ENCODE measurements around the gene FBXL16.

The FBXL16 gene

DNA sequence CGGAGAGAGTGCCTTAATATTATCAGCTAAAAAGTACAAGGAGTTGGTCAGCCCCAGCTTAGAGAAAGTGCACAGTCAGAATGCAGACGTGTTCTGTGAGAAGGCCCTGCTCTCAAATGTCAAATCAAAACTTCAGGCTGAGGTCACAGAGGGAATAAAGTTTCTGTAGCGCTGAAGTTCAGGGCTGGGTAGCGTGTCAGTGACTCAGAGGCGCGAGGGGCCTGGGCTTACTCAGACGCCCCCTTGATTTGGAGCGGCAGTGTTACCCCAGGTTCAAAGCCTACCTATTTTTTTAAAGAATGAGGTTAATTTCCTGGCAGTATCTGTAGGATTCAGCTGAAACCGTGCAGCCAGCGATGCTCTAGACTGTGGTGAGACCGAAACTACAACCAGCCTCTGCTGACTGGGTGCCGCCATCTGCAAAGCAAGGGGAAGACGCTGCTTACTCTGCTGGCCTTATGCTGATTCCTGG is 30.4 kb upstream of the FBXL16 start:
- TF ChIP-seq, protein P1, sequence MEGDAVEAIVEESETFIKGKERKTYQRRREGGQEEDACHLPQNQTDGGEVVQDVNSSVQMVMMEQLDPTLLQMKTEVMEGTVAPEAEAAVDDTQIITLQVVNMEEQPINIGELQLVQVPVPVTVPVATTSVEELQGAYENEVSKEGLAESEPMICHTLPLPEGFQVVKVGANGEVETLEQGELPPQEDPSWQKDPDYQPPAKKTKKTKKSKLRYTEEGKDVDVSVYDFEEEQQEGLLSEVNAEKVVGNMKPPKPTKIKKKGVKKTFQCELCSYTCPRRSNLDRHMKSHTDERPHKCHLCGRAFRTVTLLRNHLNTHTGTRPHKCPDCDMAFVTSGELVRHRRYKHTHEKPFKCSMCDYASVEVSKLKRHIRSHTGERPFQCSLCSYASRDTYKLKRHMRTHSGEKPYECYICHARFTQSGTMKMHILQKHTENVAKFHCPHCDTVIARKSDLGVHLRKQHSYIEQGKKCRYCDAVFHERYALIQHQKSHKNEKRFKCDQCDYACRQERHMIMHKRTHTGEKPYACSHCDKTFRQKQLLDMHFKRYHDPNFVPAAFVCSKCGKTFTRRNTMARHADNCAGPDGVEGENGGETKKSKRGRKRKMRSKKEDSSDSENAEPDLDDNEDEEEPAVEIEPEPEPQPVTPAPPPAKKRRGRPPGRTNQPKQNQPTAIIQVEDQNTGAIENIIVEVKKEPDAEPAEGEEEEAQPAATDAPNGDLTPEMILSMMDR (IDR thresholded peaks at IDR 0.05; ENCODE audit: low read depth, low read length) = no peak
- TF ChIP-seq POLR2A (IDR thresholded peaks at IDR 0.05; ENCODE audit: extremely low read depth, insufficient read length) (no peak), MYC (IDR thresholded peaks at IDR 0.05; ENCODE audit: low read depth, low read length) (no peak)
- TF ChIP-seq, protein P2, sequence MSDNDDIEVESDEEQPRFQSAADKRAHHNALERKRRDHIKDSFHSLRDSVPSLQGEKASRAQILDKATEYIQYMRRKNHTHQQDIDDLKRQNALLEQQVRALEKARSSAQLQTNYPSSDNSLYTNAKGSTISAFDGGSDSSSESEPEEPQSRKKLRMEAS (IDR thresholded peaks at IDR 0.05; ENCODE audit: low read depth, low read length) = no peak
- DNase-seq (ENCODE audit: low read depth) = no peak
- H3K4me3 ChIP-seq (ENCODE audit: low read depth, low read length) = no peak overlapping the region

DNA sequence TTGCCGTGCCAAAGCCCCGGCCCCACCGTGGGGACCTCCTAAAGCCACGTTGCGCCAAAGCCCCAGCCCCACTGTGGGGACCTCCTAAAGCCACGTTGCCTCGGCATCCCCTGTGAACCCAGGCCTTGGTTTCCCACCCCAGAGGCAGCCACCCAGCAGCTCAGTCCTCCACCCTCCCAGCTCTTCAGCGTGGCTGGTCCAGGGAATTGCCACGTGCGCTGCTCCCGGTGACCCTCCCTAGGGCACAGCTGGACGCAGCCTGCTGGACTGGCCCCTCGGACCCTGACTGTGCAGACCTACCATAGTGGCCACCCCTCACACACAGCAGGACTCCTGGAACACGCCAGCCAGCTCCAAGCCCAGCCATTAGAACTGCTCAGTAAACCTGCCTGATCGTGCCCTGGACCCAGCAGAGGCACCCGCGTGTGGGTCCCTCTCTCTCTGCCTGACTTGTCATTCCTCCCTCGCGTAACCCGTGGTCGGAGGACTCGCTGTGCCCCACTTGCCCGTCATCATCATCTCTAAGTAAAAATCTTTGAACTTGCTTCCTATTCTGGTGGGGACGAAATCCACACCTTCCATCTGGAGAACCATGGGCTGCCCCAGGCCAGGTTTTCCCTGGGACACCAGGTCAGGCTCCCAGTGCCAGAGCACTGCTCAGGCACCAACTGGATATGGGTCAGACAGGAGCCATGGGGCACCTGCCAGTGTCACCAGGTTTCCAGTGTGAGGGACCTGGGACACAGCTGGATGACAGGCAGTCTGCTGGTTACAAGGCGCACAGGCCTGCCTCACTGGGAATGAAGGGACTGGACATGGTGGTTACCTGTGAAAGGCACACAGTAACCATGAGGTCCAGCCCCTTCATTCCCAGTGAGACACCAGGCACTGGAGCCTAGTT is 29.6 kb upstream of the FBXL16 start:
- TF ChIP-seq, protein P2 (IDR thresholded peaks at IDR 0.05; ENCODE audit: low read depth, low read length) = no peak
- TF ChIP-seq MYC (IDR thresholded peaks at IDR 0.05; ENCODE audit: low read depth, low read length) = no peak
- no peak for TF ChIP-seq POLR2A (IDR thresholded peaks at IDR 0.05; ENCODE audit: extremely low read depth, insufficient read length)
- TF ChIP-seq, protein P1 (IDR thresholded peaks at IDR 0.05; ENCODE audit: low read depth, low read length) = no peak
- no peak overlapping the region for H3K4me3 ChIP-seq (ENCODE audit: low read depth, low read length)
- no peak for DNase-seq (ENCODE audit: low read depth)

DNA sequence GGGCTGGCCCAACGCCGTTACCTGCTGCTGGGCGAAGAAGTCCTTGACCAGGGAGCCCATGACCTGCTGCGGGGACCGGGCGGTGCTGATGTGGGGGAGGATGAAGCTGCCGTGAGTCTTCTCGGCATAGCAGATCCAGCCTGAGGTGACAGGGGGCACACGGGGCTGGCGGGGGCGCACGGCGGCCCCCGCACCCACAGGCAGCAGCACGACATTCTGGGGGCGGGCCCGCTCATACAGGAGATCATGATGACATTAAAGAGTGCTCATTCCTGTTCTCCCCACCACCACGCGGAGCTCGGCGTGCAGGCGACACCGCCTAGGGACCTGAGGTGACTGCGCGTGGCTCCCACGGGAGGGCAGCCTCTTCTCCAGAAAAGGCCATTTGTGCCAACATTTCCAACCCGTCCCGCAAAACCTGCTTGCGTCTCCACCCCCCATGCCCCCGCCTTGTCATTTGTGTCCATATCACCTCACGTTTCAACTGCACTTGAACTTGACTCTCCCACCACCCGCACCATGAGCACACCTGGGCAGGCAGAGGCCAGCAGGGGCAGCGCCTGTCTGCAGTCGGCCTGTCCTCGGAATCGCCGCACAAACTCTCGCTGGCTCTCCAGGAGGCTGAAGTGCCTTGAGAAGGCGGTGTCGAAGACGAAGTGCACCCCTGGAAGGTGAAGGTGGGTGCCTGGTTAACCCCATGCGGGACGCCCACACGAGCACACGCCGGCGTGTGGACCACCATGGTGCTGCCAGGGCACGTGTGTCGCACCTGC is 28.8 kb upstream of the FBXL16 start:
- TF ChIP-seq, protein P2 (IDR thresholded peaks at IDR 0.05; ENCODE audit: low read depth, low read length) = no peak
- no peak for TF ChIP-seq MYC (IDR thresholded peaks at IDR 0.05; ENCODE audit: low read depth, low read length)
- TF ChIP-seq, protein P1 (IDR thresholded peaks at IDR 0.05; ENCODE audit: low read depth, low read length) = no peak
- no peak for TF ChIP-seq POLR2A (IDR thresholded peaks at IDR 0.05; ENCODE audit: extremely low read depth, insufficient read length)
- H3K4me3 ChIP-seq (ENCODE audit: low read depth, low read length) = no peak overlapping the region
- DNase-seq (ENCODE audit: low read depth) = peak; percentile 1

DNA sequence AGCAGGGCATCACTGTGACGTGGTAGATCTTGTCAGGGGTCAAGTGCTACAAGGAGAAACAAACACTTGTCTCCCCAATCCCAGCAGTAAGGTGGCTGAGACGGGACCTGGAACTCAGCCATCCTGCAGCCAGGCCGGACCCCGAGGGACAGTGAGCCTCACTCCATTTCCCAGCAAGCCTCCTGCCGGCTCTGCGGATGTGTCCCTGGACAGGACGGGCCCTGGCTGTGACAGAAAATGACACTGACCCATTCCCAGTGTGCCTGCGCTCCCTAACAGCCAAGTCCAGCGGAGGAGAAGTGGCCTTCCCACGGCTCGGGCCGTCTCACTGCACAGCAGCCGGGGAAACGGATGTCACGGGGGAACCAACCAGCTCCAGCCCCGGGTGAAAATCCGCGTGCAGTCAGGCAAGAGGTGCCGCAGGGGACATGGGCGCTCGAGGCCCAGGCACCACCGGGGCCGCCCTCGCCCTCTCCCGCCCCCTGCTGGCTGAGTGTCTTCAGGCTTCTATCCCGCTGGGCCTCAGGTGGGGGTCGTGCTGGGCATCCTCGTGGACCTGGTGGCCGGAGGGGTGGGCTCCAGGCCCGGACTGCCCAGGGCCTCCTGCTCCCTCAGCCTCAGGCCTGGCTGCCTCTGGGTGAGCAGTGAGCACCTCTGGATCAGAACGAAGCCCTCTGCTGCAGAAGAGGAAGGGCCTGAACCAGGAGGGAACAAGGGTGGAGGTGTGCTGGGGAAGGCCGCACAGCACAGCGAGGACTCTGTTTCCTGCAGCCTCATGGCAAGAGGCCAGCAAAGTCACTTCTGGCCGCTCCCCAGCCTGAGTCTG is 28.0 kb upstream of the FBXL16 start:
- TF ChIP-seq, protein P1 (IDR thresholded peaks at IDR 0.05; ENCODE audit: low read depth, low read length) = peak; percentile 38
- TF ChIP-seq MYC (IDR thresholded peaks at IDR 0.05; ENCODE audit: low read depth, low read length) = no peak
- no peak for TF ChIP-seq POLR2A (IDR thresholded peaks at IDR 0.05; ENCODE audit: extremely low read depth, insufficient read length)
- DNase-seq (ENCODE audit: low read depth) = peak; percentile 40
- no peak overlapping the region for H3K4me3 ChIP-seq (ENCODE audit: low read depth, low read length)

DNA sequence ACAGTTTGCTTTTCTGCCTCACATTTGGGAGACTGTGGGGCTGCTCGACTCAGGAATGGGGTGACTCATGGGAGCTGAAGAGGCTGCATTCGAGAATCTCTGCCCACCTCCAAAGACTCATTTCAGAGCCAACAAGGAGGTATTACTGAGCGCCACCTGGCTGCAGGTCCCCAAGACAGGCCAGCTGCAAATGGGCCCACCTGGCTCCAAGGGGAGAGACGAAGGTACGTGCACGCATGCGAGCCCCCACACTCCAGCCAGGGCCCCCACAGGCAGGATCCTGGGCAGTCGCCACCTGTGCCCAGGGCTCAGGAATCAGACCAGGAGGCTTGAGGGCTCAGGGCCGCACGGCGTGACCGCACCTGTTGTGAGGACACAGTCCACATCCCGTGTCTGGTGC is 27.3 kb upstream of the FBXL16 start:
- no peak for DNase-seq (ENCODE audit: low read depth)
- TF ChIP-seq, protein P1 (IDR thresholded peaks at IDR 0.05; ENCODE audit: low read depth, low read length) = no peak
- TF ChIP-seq POLR2A (IDR thresholded peaks at IDR 0.05; ENCODE audit: extremely low read depth, insufficient read length) (no peak), MYC (IDR thresholded peaks at IDR 0.05; ENCODE audit: low read depth, low read length) (no peak)
- TF ChIP-seq, protein P2 (IDR thresholded peaks at IDR 0.05; ENCODE audit: low read depth, low read length) = no peak
- no peak overlapping the region for H3K4me3 ChIP-seq (ENCODE audit: low read depth, low read length)
